H9 (cell line): Measurements from ENCODE around the gene ARHGEF12. TPM values are rescaled to one million over a fixed set of nuclear protein-coding genes. Genes with fewer than 3 reads are reported as not detected.

Source experiments
- DNase-seq: peaks from one replicate; pipeline ENCODE4 v3.0.0-alpha.2; 2017
- H2AFZ ChIP-seq: one replicate; pipeline ENCODE4 v1.6.1; 2013; ENCODE audit warnings: mild to moderate bottlenecking, low read length, control low read depth, moderate library complexity
- H2AK5ac ChIP-seq: 2 replicates; pipeline ENCODE4 v1.6.1; 2013; ENCODE audit warnings: low read length, control low read depth, mixed read lengths; ENCODE audit not compliant: insufficient read length
- H2BK120ac ChIP-seq: one replicate; pipeline ENCODE4 v1.6.1; 2013; ENCODE audit warnings: low read depth, mild to moderate bottlenecking, low read length, control low read depth, inconsistent platforms; ENCODE audit not compliant: poor library complexity, severe bottlenecking
- H2BK12ac ChIP-seq: 2 replicates; pipeline ENCODE4 v1.6.1; 2013; ENCODE audit warnings: low read length, control low read depth, mixed read lengths, low read depth; ENCODE audit not compliant: insufficient read length
- H2BK15ac ChIP-seq: 2 replicates; pipeline ENCODE4 v1.6.1; 2013; ENCODE audit warnings: low read depth, low read length, control low read depth
- H2BK20ac ChIP-seq: one replicate; pipeline ENCODE4 v1.6.1; 2013; ENCODE audit warnings: low read depth, mild to moderate bottlenecking, low read length, control low read depth, inconsistent platforms; ENCODE audit not compliant: poor library complexity, severe bottlenecking
- H2BK5ac ChIP-seq: 2 replicates; pipeline ENCODE4 v1.6.1; 2013; ENCODE audit warnings: low read length, control low read depth, mixed read lengths; ENCODE audit not compliant: insufficient read length
- H3K14ac ChIP-seq: 2 replicates; pipeline ENCODE4 v1.6.1; 2013; ENCODE audit warnings: low read length, control low read depth; ENCODE audit not compliant: insufficient read depth
- H3K18ac ChIP-seq: 2 replicates; pipeline ENCODE4 v1.6.1; 2013; ENCODE audit warnings: low read depth, mild to moderate bottlenecking, mixed read lengths, low read length, control low read depth; ENCODE audit not compliant: insufficient read length
- H3K23ac ChIP-seq: 2 replicates; pipeline ENCODE4 v1.6.1; 2013; ENCODE audit warnings: low read length, control low read depth, mixed read lengths, low read depth; ENCODE audit not compliant: insufficient read length
- H3K23me2 ChIP-seq: 2 replicates; pipeline ENCODE4 v1.6.1; 2013; ENCODE audit warnings: low read depth, mild to moderate bottlenecking, mixed read lengths, low read length, control low read depth; ENCODE audit not compliant: insufficient read length, poor library complexity, severe bottlenecking
- H3K27ac ChIP-seq: 2 replicates; pipeline ENCODE4 v1.5.1; 2013; ENCODE audit warnings: low read length, control low read depth, mixed read lengths, low read depth; ENCODE audit not compliant: insufficient read length
- H3K27me3 ChIP-seq: 2 replicates; pipeline ENCODE4 v1.6.1; 2013; ENCODE audit warnings: low read length, control low read depth, inconsistent platforms; ENCODE audit not compliant: insufficient read depth
- H3K4ac ChIP-seq: 2 replicates; pipeline ENCODE4 v1.6.1; 2013; ENCODE audit warnings: low read depth, mild to moderate bottlenecking, control low read depth, inconsistent platforms, low read length, moderate library complexity
- H3K4me1 ChIP-seq: 2 replicates; pipeline ENCODE4 v1.6.1; 2013; ENCODE audit warnings: low read length, control low read depth, inconsistent platforms; ENCODE audit not compliant: insufficient read depth
- H3K4me2 ChIP-seq: 2 replicates; pipeline ENCODE4 v1.6.1; 2013; ENCODE audit warnings: low read length, control low read depth, mixed read lengths; ENCODE audit not compliant: insufficient read length, insufficient read depth
- H3K56ac ChIP-seq: 2 replicates; pipeline ENCODE4 v1.6.1; 2013; ENCODE audit warnings: low read depth, mild to moderate bottlenecking, mixed read lengths, low read length, control low read depth; ENCODE audit not compliant: insufficient read length
- H3K79me1 ChIP-seq: 2 replicates; pipeline ENCODE4 v1.6.1; 2013; ENCODE audit warnings: low read depth, mild to moderate bottlenecking, moderate library complexity, low read length, control low read depth, inconsistent platforms; ENCODE audit not compliant: insufficient read depth, poor library complexity, severe bottlenecking
- H3K79me2 ChIP-seq: 2 replicates; pipeline ENCODE4 v1.6.1; 2013; ENCODE audit warnings: low read length, control low read depth, inconsistent platforms; ENCODE audit not compliant: insufficient read depth
- H3K9ac ChIP-seq: 2 replicates; pipeline ENCODE4 v1.6.1; 2013; ENCODE audit warnings: low read length, control low read depth, mixed read lengths; ENCODE audit not compliant: insufficient read length; ENCODE audit errors: extremely low read depth
- H3K9me3 ChIP-seq: one replicate; pipeline ENCODE4 v1.6.1; 2013; ENCODE audit warnings: low read depth, low read length, inconsistent platforms; ENCODE audit not compliant: control insufficient read depth
- H3T11ph ChIP-seq: one replicate; pipeline ENCODE4 v1.6.1; 2013; ENCODE audit warnings: mild to moderate bottlenecking, low read length, control low read depth, inconsistent platforms
- H4K20me1 ChIP-seq: one replicate; pipeline ENCODE4 v1.6.1; 2013; ENCODE audit not compliant: control insufficient read depth, insufficient read length, insufficient read depth
- H4K5ac ChIP-seq: 2 replicates; pipeline ENCODE4 v1.6.1; 2013; ENCODE audit warnings: low read depth, mild to moderate bottlenecking, mixed read lengths, low read length, control low read depth; ENCODE audit not compliant: insufficient read length
- H4K8ac ChIP-seq: replicated peaks from 2 replicates; pipeline ENCODE4 v1.6.1; 2013; ENCODE audit warnings: low read length, control low read depth, mixed read lengths, low read depth; ENCODE audit not compliant: insufficient read length
- H4K91ac ChIP-seq: 2 replicates; pipeline ENCODE4 v1.6.1; 2013; ENCODE audit warnings: low read depth, mild to moderate bottlenecking, moderate library complexity, mixed read lengths, low read length, control low read depth; ENCODE audit not compliant: insufficient read length
- H3K27ac Mint-ChIP-seq, 3 experiments: 2 replicates in 2 of 3; 3 replicates in 1 of 3; pipeline ENCODE4 v1.8.0; 2020 to 2021; ENCODE audit warnings: mixed read lengths in 3 of 3, mild to moderate bottlenecking in 1 of 3, moderate library complexity in 1 of 3
- H3K27me3 Mint-ChIP-seq: 2 replicates; pipeline ENCODE4 v1.8.0; 2021; ENCODE audit warnings: low read depth, mild to moderate bottlenecking, moderate library complexity, mixed read lengths
- H3K36me3 Mint-ChIP-seq, 3 experiments: 2 replicates in 2 of 3; 3 replicates in 1 of 3; pipeline ENCODE4 v1.8.0; 2020 to 2021; ENCODE audit warnings: low read depth in 3 of 3, mixed read lengths in 3 of 3; ENCODE audit not compliant: insufficient read depth in 1 of 3
- H3K4me1 Mint-ChIP-seq, 2 experiments: 2 replicates each; pipeline ENCODE4 v1.8.0; 2020; ENCODE audit warnings: mixed read lengths in 2 of 2
- H3K4me3 Mint-ChIP-seq, 2 experiments: 2 replicates in 1 of 2; 3 replicates in 1 of 2; pipeline ENCODE4 v1.8.0; 2020 to 2021; ENCODE audit warnings: mild to moderate bottlenecking in 2 of 2, mixed read lengths in 2 of 2, moderate library complexity in 1 of 2
- H3K9me3 Mint-ChIP-seq, 2 experiments: 2 replicates in 1 of 2; 3 replicates in 1 of 2; pipeline ENCODE4 v1.8.0; 2020; ENCODE audit warnings: mild to moderate bottlenecking in 2 of 2, mixed read lengths in 2 of 2, moderate library complexity in 1 of 2
- CTCF ChIP-seq: fragments of 200-600 bp; sonication (generic); conservative IDR thresholded peaks from 3 replicates; pipeline ENCODE4 v1.8.0; 2021; ENCODE audit warnings: antibody characterized with exemption, mild to moderate bottlenecking
- WGBS: extraction: QIAGEN DNeasy Blood & Tissue Kit; methylation state at CpG from one replicate; pipeline ENCODE4 v1.1.7; 2013; ENCODE audit warnings: missing lambda C conversion rate, low lambda C conversion rate, mixed read lengths; ENCODE audit not compliant: insufficient read length; ENCODE audit errors: extremely low coverage; 5-methylcytosine and 5-hydroxymethylcytosine counted together
- total RNA-seq: library from RNA; stranded (reverse); gene quantifications from 2 replicates; pipeline ENCODE4 v1.2.1, GENCODE V29; 2021

ARHGEF12 gene
- total RNA-seq, 1 experiment from 2014 or later = 27.0 TPM

GRCh38 chr11:120532832-120533196, 196.6 kb downstream of the ARHGEF12 start:
- H2BK5ac ChIP-seq = no peak overlapping the region
- no peaks in the 10 kb centered on the region for H3K4me1 ChIP-seq
- no peak overlapping the region for H3K14ac ChIP-seq
- H2BK120ac ChIP-seq = no peak overlapping the region
- no peak overlapping the region for H3K23ac ChIP-seq
- no peak overlapping the region for H2AK5ac ChIP-seq
- H2BK20ac ChIP-seq = no peak overlapping the region
- no peak overlapping the region for H3K56ac ChIP-seq
- no peak overlapping the region for H3K18ac ChIP-seq
- no peak overlapping the region for H2BK15ac ChIP-seq
- H3T11ph ChIP-seq = no peak overlapping the region
- peaks cover 12 to 42% of the 10 kb centered on the region in 2 experiments for H3K4me1 Mint-ChIP-seq
- H3K9ac ChIP-seq = no peak overlapping the region
- no peaks in the 10 kb centered on the region for H3K79me1 ChIP-seq
- H3K9me3 Mint-ChIP-seq = peaks cover 5 to 7% of the 10 kb centered on the region in 2 experiments; a peak in 4 of 5 replicates
- no peak for TF ChIP-seq CTCF
- no CpG with 5 or more reads among the region's 5 CpGs for WGBS
- no peak overlapping the region for H3K4ac ChIP-seq
- no peaks in the 10 kb centered on the region for H4K20me1 ChIP-seq
- H4K8ac ChIP-seq = no peak overlapping the region
- no peak overlapping the region for H4K5ac ChIP-seq
- H3K27ac Mint-ChIP-seq = peak overlapping the region in 2 of 3 experiments; percentile 1 to 52; a peak in 3 of 7 replicates
- H3K27me3 ChIP-seq = no peaks in the 10 kb centered on the region
- H2BK12ac ChIP-seq = no peak overlapping the region
- H4K91ac ChIP-seq = no peak overlapping the region
- no peak overlapping the region for H3K4me3 Mint-ChIP-seq
- H3K27me3 Mint-ChIP-seq = peaks cover 25% of the 10 kb centered on the region
- H3K79me2 ChIP-seq = no peaks in the 10 kb centered on the region
- no peaks in the 10 kb centered on the region for H3K9me3 ChIP-seq
- no peak overlapping the region for H2AFZ ChIP-seq
- H3K36me3 Mint-ChIP-seq = peaks cover 0 to 9% (median 3%) of the 10 kb centered on the region in 3 experiments; a peak in 3 of 7 replicates
- DNase-seq = no peak
- no peaks in the 10 kb centered on the region for H3K23me2 ChIP-seq
- H3K4me2 ChIP-seq = no peak overlapping the region
- no peak overlapping the region for H3K27ac ChIP-seq
